Right atrium auricular region (tissue), 2 donors: ENCODE results near the gene KLF13. TPM values are rescaled to one million over a fixed set of nuclear protein-coding genes. Genes with fewer than 3 reads are reported as not detected.

Experiments
- DNase-seq: peaks from one replicate; pipeline ENCODE4 v3.0.0-alpha.2; 2019; ENCODE audit warnings: low spot score
- H3K27ac ChIP-seq, 2 donors: fragments of 200-600 bp; sonication (generic); 1 replicate in 1 of 2; 2 replicates in 1 of 2; pipeline ENCODE4 v1.5.1; 2016 to 2019
- H3K27me3 ChIP-seq, 2 donors: fragments of 200-600 bp; sonication (generic); one replicate each; pipeline versions ENCODE4 v1.5.1 to v1.6.0; 2017 to 2019
- H3K36me3 ChIP-seq: fragments of 200-600 bp; sonication (generic); one replicate; pipeline ENCODE4 v1.5.1; 2016
- H3K4me1 ChIP-seq, 2 donors: fragments of 200-600 bp; sonication (generic); one replicate each; pipeline versions ENCODE4 v1.5.1 to v1.6.0; 2017 to 2019
- H3K4me3 ChIP-seq, 2 donors: fragments of 200-600 bp; sonication (generic); 1 replicate in 1 of 2; 2 replicates in 1 of 2; pipeline ENCODE4 v1.5.1; 2017 to 2019; ENCODE audit warnings: mild to moderate bottlenecking in 1 of 2, moderate library complexity in 1 of 2
- H3K9me3 ChIP-seq, 2 donors: fragments of 200-600 bp; sonication (generic); one replicate each; pipeline ENCODE4 v1.5.1; 2019
- total RNA-seq, 2 donors: library from RNA; depleted of rRNA; stranded (reverse); fragments of >200 nt; gene quantifications; one replicate each; pipeline ENCODE4 v1.1.0, GENCODE V29; 2016
- TF ChIP-seq, protein P1 (sequence below), 2 donors: fragments of 200-600 bp; sonication (generic); IDR thresholded peaks; one replicate each; pipeline ENCODE4 v1.5.1; 2019; ENCODE audit warnings: antibody characterized with exemption in 2 of 2

The KLF13 gene
- total RNA-seq, 2 donors from 2014 or later, result 52.8 to 54.6 TPM

GRCh38 chr15:31415201-31415600, 88.6 kb downstream of the KLF13 start:
- Histone ChIP-seq H3K27ac (no peak overlapping the region), H3K4me1 (no peaks in the 10 kb centered on the region), H3K4me3 (no peak overlapping the region), H3K27me3 (no peaks in the 10 kb centered on the region), H3K9me3 (peaks cover 7 to 14% of the 10 kb centered on the region in 2 donors), H3K36me3 (no peaks in the 10 kb centered on the region)
- TF ChIP-seq, protein P1, sequence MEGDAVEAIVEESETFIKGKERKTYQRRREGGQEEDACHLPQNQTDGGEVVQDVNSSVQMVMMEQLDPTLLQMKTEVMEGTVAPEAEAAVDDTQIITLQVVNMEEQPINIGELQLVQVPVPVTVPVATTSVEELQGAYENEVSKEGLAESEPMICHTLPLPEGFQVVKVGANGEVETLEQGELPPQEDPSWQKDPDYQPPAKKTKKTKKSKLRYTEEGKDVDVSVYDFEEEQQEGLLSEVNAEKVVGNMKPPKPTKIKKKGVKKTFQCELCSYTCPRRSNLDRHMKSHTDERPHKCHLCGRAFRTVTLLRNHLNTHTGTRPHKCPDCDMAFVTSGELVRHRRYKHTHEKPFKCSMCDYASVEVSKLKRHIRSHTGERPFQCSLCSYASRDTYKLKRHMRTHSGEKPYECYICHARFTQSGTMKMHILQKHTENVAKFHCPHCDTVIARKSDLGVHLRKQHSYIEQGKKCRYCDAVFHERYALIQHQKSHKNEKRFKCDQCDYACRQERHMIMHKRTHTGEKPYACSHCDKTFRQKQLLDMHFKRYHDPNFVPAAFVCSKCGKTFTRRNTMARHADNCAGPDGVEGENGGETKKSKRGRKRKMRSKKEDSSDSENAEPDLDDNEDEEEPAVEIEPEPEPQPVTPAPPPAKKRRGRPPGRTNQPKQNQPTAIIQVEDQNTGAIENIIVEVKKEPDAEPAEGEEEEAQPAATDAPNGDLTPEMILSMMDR (IDR thresholded peaks at IDR 0.05), result no peak
- no peak for DNase-seq

DNA sequence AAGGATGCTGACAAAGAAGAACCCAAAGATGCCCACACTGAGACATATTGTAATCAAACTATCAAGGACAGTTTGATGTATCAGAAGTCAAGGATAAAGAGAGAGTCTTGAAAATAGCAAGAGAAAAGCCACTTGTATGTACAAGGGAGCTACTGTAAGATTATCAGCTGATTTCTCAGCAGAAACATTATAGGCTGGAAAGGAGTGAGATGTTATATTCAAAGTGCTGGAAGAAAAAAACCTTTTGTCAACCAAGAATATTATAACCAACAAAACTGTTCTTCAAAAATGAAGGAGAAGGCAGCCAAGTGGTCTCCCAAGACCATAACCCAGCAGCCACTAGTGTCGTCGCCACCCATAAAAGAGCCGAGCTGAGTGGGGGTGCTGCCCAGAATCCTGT, 93.2 kb downstream of the KLF13 start:
- no peak overlapping the region for H3K4me3 ChIP-seq
- peaks cover 7 to 25% of the 10 kb centered on the region in 2 donors for H3K9me3 ChIP-seq
- no peaks in the 10 kb centered on the region for H3K36me3 ChIP-seq
- no peak overlapping the region for H3K27ac ChIP-seq
- H3K4me1 ChIP-seq, result no peaks in the 10 kb centered on the region
- no peak for DNase-seq
- H3K27me3 ChIP-seq, result no peaks in the 10 kb centered on the region
- TF ChIP-seq, protein P1 (IDR thresholded peaks at IDR 0.05), result no peak

DNA sequence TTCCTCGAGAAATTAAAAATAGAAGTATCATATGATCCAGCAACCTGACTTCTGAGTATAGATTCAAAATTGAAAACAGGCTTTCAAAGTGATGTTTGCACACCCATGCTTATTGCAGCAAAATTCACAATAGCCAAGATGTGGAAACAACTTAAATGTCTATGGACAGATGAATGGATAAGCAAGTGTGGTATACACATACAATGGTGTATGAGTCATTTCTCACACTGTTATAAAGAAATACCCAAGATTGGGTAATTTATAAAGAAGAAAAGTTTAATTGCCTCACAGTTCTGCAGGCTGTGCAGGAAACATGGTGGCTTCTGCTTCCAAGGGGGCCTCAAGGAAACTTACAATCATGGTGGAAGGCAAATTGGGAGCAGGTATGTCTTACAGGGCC, 100.8 kb downstream of the KLF13 start:
- TF ChIP-seq, protein P1 (IDR thresholded peaks at IDR 0.05), result no peak

More for the DNA sequence above, 100.8 kb downstream of the KLF13 start:
- no peak for DNase-seq
- Histone ChIP-seq H3K4me1 (no peaks in the 10 kb centered on the region), H3K4me3 (no peak overlapping the region), H3K27ac (no peak overlapping the region), H3K9me3 (peaks cover 0 to 6% of the 10 kb centered on the region in 2 donors), H3K27me3 (no peaks in the 10 kb centered on the region), H3K36me3 (no peaks in the 10 kb centered on the region)

Other genes starting within 250 kb of the KLF13 start
- gene TRPM1, start 225.1 kb upstream of the KLF13 start, total RNA-seq, result not detected